ENCODE measurements around the gene SLC44A5.
"Not testable (repeated sequence)": the region's sequence is repeated elsewhere in the genome, so short reads cannot be mapped to it uniquely, and the experiment has no call there.

SLC44A5 gene

DNA sequence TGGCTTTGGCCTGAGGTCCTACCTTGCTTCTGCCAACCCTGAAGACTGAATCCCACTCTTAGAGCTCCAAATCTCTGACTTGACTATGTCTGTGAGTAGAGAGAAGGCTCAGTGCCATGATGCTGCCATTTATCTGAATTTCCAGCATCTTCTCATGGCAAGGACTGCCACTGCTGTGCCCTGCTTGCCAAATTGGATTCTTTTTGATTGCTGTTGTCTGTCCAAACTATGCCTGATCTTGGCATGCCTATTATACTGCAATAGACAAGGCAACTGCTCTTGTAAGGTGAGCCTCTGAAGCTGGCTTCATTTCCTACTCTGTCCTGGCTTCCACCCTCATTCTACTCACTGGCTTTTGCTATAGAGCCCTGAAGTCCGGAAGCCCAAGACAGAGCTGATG lies 210.2 kb downstream of the SLC44A5 start:
- TF ChIP-seq, protein P1, sequence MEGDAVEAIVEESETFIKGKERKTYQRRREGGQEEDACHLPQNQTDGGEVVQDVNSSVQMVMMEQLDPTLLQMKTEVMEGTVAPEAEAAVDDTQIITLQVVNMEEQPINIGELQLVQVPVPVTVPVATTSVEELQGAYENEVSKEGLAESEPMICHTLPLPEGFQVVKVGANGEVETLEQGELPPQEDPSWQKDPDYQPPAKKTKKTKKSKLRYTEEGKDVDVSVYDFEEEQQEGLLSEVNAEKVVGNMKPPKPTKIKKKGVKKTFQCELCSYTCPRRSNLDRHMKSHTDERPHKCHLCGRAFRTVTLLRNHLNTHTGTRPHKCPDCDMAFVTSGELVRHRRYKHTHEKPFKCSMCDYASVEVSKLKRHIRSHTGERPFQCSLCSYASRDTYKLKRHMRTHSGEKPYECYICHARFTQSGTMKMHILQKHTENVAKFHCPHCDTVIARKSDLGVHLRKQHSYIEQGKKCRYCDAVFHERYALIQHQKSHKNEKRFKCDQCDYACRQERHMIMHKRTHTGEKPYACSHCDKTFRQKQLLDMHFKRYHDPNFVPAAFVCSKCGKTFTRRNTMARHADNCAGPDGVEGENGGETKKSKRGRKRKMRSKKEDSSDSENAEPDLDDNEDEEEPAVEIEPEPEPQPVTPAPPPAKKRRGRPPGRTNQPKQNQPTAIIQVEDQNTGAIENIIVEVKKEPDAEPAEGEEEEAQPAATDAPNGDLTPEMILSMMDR (IDR thresholded peaks at IDR 0.05; ENCODE audit: borderline replicate concordance, insufficient read depth, low read depth, low read length): no peak
- no peak overlapping the region for H3K4me3 ChIP-seq (ENCODE audit: low read depth, low read length)

DNA sequence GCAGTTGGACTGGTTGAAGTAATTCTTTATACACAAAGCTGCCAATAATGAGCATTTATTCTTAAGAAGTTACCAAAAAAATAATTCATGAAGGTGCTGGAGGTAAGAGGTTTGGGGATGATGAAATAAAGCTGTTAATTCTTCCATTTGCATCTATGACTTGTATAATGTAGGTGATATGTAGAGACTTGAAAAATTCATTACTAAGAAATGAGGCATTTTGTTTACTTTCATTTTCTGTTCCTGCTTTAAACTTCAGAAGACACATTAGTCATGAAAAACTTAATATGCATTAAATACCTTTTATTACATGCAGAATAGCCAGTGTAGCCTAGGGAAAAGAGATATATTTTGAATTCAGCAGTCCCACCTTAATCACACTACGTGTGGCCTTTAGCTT lies 214.2 kb downstream of the SLC44A5 start:
- H3K4me3 ChIP-seq (ENCODE audit: low read depth, low read length): no peak overlapping the region
- TF ChIP-seq, protein P1 (IDR thresholded peaks at IDR 0.05; ENCODE audit: borderline replicate concordance, insufficient read depth, low read depth, low read length): no peak

DNA sequence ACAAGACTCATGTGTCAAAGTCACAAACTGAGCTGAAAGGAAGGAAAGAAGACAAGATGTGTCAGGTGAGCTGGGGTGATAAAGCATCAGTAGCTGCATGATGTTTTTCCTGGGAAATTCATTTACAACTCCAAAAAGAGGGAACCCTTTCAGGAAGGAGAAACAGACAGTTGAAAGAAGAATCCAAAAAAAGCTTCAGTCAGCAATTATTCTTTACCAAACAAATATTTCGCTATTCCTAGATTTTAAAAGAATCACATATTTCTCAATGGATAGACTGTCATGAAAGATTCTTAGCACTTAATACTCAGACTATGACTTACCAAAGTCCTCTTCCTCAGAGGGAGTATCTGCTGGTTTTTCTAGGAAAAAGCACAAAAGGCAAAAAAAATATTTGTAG lies 214.7 kb downstream of the SLC44A5 start:
- TF ChIP-seq, protein P1 (IDR thresholded peaks at IDR 0.05; ENCODE audit: borderline replicate concordance, insufficient read depth, low read depth, low read length): no peak
- H3K4me3 ChIP-seq (ENCODE audit: low read depth, low read length): no peak overlapping the region

DNA sequence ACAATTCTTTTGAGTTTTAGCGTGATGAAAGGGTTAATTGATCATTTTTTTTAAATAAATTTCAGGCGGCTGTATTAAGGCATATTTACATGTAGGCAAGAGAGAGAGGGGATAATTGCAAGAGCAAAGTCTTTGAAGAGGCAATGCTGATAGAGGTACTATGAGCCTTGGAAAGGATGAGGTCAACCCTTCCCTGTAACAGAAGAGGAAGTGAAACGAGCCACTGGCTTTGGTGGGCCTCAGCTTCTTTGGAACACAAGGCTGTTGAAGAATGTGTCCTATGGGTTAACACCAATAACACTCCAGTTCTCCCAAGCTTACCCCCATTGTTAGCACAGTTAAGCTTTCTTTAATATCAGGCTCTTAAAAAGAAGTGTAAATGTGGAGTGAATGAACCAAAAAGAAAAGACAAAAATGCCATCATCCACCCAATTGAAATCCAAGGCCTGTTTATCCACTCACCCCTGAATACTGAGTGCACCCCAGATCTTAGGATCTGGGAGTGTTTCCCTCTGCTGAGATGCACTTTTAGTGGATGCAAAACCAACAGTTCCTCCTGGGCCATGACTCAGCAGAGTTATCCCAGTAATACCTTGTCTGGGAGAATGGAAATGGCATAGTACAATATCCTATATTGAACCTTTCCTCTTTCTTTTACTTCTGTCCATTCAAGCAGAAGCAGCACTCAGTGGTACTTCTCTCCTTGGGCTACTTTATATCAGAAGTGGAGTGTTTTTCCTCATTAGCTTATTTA lies 216.4 kb downstream of the SLC44A5 start:
- TF ChIP-seq, protein P1 (IDR thresholded peaks at IDR 0.05; ENCODE audit: borderline replicate concordance, insufficient read depth, low read depth, low read length): no peak
- H3K4me3 ChIP-seq (ENCODE audit: low read depth, low read length): no peak overlapping the region

DNA sequence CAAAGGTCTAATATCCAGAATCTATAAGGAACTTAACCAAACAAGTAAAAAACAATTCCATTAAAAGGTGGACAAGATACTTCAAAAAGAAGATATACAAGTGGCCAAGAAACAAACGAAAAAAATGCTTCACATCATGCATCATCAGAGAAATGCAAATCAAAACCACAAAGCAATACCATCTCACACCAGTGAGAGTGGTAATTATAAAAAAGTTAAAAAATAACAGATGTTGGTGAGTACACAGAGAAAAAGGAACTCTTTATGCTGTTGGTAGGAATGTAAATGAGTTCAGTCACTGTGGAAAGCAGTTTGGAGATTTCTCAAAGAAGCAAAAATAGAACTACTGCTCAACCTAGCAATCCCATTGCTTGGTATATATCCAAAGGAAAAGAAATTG lies 218.6 kb downstream of the SLC44A5 start:
- no peak overlapping the region for H3K4me3 ChIP-seq (ENCODE audit: low read depth, low read length)
- TF ChIP-seq, protein P1 (IDR thresholded peaks at IDR 0.05; ENCODE audit: borderline replicate concordance, insufficient read depth, low read depth, low read length): no peak

DNA sequence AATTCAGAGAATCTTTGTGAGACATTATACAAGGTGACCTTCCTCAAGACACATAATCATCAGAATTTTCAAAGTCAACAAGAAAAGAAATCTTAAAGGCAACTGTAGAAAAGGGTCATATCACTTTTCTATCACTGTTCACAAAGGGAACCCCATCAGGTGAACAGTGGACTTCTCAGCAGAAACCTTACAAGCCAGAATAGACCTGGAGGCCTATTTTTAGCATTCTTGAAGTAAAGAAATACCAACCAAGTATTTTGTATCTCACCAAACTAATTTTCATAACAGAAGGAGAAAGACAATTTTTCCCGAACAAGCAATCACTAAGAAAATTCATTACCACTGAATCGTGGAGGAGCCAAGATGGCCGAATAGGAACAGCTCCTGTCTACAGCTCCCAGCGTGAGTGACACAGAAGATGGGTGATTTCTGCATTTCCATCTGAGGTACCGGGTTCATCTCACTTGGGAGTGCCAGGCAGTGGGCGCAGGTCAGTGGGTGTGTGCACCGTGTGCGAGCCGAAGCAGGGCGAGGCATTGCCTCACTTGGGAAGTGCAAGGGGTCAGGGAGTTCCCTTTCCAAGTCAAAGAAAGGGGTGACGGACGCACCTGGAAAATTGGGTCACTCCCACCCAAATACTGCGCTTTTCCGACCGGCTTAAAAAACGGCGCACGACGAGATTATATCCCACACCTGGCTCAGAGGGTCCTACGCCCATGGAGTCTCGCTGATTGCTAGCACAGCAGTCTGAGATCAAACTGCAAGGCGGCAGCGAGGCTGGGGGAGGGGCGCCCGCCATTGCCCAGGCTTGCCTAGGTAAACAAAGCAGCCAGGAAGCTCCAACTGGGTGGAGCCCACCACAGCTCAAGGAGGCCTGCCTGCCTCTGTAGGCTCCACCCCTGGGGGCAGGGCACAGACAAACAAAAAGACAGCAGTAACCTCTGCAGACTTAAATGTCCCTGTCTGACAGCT lies 235.2 kb downstream of the SLC44A5 start:
- not testable (repeated sequence) for H3K4me3 ChIP-seq (ENCODE audit: low read depth, low read length)

DNA sequence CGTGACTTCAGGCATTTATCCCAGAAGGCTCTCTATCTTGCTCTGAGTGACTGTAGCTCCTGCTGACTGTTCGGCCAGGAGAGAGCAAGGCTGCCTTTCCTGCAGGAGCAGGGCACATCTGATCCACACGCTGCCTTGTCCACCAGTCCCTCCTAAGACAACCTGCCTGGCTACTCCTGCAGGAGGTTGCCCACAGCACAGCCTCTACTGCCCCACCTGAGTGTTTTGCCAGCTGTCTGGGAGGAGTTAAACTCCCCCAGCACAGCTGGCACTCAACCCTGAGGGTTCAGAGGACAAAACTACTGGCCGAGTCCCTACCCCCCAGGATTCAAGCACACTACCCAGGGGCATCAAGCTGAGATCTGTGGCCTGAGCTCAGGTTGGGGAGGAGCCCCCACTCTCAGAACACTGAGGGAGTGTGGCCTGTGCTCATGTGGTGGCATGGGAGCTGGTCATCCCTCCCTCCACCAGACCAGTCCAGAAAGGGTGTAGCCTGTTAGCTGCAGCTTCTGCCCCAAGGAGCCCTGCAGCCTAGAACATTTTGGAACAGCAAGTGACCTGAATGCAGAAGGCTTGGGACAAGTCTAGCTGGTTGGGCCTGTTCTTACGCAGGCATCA lies 237.3 kb downstream of the SLC44A5 start:
- no peak overlapping the region for H3K4me3 ChIP-seq (ENCODE audit: low read depth, low read length)
- TF ChIP-seq, protein P1 (IDR thresholded peaks at IDR 0.05; ENCODE audit: borderline replicate concordance, insufficient read depth, low read depth, low read length): no peak
